Cerebellar cortex (tissue), 1 donor: ENCODE data around the gene SULT2B1.
"Not testable (repeated sequence)": the region's sequence is repeated elsewhere in the genome, so short reads cannot be mapped to it uniquely, and the experiment has no call there.

Source experiments
- DNase-seq: peaks from one replicate; pipeline ENCODE4 v3.0.0-alpha.2; 2015; ENCODE audit warnings: low spot score

SULT2B1 gene

DNA sequence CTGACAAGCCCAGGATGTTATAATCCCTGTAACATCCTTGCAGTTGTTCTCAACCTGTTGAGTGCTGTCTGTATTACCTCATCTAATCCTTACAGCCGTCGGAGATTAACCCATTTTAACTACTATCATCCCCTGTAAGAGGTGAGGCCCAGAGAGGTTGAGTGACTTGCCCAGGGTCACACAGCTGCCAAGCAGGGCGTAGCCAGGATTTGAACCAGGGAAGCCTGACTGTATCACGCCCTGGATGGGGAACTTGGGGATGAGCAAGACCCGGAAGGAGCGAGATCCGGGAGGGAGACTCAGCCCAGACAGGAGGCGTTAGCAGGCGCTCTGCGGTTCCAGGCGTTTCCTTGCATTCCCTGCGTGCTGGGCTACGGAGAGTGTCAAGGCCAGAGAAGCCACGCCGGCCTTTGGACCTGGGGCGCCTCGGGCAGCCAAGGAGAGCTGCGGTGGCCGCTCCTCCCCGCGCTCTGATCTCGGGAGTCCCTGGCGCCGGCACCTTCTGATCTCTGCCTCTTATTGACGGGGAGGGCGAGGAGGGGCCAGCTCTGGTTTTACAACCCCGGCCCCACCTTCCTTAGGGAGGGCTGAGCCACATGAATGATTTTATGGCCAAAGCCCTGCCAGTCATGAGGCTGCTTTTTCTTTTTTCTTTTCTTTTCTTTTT, 6.2 kb downstream of the SULT2B1 start:
- DNase-seq, result peak; percentile 43

DNA sequence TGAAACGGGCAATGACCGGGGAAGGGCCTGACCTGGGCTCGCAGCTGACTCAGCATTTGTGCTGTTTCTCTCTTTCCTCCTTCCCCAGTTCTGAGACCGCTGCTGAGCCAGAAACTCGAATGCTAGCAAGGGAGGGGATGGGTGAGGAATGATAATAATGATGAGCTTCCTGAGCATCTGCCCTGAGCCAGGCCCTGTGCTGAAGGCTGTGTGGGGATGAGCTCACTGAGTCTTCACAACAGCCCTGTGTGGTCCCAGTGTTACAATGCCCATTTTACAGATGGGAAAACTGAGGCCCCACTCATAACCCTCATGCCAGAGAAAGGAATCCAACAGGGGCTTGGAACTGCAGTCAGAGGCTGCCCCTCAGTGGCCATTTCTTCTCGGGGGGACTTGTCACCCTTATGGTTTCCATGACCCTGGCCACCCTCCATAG, 8.1 kb downstream of the SULT2B1 start:
- DNase-seq, result peak; percentile 39

DNA sequence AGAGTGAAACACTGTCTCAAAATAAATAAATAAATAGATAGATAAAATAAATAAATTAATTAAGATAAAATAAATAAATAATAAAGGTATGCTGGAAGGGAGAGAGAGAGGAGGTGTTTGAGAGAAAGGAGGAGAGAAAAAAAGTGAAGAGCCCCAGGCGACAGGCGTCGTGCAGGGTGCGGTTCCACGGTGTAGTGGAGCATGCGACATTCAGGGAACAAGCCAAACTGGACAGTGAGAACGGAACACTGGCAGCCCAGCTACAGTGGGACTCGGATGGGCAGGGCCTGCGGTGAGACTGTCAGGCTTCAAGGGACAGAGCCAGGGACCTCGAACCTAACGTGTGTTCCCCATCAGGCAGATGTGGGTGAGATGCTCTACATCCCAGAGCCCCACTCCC, 9.4 kb downstream of the SULT2B1 start:
- no peak for DNase-seq

DNA sequence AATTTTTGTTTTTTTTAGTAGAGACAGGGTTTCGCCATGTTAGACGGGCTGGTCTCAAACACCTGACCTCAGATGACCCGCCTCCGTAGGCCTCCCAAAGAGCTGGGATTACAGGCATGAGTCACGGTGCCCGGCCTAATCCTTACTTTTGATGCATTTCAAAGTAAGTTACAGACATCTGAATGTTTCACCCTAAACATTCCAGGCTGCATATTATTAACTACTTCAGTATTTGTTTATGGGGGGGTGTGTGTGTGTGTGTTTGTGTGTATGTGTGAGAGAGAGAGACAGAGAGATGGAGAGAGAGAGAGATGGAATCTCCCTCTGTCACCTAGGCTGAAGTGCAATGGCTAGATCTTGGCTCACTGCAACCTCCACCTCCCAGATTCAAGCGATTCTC, 13.1 kb downstream of the SULT2B1 start:
- DNase-seq, result no peak

DNA sequence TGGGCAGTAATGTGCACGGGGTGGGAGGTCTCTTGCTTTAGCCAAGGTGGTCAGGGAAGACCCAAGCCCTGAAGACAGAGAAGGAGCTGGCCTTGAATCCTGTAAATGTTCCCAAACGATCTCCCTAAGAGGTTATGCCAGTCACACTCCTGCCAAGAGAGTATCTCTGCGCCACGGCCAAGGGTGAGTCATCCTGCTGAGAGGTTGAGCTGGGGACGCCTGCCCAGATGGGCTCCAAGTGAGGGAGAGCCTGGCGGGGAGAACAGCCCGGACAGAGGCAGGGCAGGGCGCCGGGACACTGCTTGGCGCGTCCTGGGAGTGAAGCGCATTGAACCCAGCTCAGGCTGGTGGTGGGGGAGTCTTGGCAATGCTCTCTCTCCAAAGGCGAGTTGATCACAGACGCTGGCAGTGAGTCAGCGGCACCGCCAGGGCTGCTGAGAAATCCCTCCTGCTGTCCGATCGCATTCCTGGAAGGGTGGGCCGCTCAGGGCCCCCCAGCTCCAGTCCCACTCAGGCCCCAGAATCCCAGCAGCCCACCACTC, 16.4 kb downstream of the SULT2B1 start:
- DNase-seq, result peak; percentile 68

DNA sequence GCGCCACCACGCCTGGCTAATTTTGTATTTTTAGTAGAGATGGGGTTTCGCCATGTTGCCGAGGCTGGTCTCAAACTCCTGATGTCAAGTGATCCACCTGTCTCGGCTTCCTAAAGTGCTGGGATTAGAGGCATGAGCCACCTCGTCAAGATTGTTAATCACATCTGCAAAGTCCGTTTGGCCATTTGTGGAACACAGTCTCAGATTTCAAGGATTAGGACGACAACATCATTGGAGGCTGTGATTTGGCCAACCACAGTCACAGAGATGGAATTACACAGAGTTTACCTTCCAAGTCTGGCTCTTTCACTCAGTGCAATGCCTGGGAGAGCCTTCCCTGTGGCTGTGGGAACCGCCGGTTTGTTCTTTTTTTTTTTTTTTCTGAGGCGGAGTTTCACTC, 17.8 kb downstream of the SULT2B1 start:
- peak; percentile 74 for DNase-seq

DNA sequence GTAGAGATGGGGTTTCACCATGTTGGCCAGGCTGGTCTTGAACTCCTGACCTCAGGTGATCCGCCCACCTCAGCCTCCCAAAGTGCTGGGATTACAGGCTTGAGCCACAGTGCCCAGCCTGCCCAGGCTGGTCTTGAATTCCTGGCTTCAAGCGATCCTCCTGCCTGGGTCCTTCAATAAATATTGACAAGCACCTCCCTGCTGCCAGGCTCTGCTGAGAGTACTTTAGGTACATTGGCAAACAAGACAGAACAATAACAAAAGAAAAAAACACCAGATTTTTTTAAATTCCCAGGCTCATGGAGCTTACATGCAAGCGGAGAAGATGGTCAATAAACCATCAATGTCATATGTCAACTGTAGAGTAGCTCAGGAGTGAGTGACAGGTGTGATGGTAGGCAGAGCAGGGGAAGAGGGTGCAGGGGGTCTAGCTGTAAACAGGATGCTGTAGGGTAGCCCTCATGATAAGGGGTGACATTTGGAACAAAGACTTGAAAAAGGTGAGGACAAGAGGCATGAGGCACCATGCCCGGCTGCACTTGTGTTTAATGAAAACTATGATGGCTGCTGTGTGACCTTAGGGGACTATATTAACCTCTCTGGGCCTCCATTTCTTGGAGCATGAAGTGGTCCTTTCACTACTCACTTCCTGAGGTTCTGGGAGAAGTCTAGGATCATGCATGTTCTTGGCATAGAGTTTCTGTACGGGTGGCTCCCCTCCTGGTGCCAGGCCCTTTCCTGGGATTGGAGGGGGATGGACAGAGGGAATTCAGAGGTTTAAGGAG, 19.6 kb downstream of the SULT2B1 start:
- DNase-seq, result no peak

DNA sequence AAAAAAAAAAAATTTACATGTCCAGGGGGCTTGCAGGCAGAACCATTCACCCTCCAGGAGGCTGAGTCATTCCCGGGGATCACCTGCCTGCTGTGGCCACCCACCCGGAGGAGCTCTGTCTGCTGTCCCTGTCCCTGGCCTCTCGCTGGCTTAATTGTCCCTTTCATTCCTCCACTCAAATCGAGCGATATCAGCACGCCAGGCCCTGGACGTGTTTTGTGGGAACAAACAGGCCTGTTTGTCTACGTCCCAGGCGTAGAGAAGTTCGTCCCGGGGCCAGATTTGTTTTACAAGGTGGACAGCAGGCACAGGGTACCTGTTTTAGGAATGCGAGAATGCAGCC, 21.2 kb downstream of the SULT2B1 start:
- no peak for DNase-seq

DNA sequence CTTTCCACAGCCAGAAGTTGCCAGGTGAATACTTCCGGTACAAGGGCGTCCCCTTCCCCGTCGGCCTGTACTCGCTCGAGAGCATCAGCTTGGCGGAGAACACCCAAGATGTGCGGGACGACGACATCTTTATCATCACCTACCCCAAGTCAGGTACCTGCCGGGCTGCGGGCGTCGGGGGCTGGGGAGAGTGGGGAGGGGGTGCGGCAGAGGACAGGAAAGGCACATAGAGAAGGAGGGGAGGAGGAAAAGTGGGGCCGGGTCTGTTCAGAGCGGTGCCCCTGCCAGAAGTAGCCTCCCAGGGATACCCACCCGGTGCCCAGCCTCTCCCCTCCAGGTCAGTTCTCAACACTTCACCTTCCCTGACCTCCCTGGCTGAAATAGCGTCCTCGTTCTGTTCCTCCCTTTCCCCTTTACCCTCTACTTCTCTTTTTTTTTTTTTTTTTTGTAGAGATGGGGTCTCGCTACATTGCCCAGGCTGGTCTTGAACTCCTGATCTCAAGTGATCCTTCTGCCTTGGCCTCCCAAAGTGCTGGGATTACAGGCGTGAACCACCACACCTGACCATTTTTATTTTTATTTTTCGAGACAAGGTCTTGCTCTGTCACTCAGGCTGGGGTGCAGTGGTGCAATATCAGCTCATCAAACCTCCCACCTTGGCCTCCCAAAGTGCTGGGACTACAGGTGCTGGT, 24.1 kb downstream of the SULT2B1 start:
- no peak for DNase-seq

DNA sequence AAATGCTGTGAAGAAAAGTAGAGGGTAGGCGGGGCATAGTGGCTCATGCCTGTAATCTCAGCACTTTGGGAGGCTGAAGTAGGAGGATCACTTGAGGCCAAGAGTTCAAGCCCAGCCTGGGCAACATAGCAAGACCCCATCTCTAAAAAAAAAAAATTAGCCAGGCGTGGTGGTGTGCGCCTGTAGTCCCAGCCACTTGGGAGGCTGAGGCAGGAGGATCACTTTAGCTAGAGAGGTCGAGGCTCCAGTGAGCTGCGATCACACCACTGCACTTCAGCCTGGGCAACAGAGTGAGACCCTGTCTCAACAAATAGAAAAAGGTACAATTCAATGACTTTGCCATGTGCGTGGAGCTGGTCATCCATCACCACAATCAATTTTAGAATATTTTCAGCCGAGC, 25.9 kb downstream of the SULT2B1 start:
- DNase-seq, result not testable (repeated sequence)

DNA sequence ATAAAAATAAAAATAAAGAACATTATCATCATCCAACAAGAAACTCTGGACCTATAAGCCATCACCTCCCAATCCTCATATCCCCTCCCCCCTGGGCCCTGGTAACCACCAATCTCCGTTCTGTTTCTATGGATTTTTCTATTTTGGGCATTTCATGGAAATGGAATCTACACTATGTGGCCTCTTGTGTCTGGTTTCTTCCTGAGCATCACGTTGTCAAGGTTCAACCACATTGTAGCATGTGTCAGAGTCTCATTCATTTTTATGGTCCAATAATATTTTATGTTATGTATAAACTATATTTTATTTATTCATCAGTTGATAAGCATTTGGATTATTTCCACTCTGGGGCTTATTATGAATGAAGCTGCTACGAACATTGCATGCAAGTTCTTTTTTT, 26.9 kb downstream of the SULT2B1 start:
- no peak for DNase-seq

DNA sequence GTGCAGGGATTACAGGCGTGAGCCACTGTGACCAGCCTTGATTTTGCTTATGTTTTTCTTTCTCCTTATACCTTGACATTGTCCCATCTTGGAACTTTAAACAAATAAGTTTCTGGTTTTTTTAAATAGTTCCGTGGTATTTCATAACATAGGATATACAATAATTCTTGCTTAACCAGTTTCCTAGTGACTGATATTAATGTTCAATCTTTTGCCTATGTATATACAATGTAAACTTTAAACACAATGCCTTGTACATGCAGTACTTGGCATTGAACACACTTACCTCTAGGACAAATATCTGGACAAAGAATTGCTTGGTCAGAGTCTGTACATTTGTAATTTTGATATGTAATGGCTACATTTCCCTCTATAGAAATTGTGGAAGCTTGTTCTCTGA, 30.2 kb downstream of the SULT2B1 start:
- no peak for DNase-seq

DNA sequence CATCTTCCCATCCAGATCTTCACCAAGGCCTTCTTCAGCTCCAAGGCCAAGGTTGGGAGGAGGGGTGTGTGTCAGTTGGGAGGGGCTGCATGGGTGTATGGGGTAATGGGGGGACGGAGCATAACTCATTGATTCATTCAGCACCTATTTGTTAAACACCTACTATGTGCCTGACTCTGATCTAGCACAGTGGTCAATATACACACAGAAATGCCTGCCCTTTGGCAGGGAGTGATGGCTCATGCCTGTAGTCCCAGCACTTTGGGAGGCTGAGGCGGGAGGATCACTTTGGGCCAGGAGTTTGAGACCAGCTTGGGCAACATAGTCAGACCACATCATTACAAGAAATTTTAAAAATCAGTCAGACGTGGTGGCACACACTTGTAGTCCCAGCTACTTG, 35.4 kb downstream of the SULT2B1 start:
- DNase-seq, result no peak

DNA sequence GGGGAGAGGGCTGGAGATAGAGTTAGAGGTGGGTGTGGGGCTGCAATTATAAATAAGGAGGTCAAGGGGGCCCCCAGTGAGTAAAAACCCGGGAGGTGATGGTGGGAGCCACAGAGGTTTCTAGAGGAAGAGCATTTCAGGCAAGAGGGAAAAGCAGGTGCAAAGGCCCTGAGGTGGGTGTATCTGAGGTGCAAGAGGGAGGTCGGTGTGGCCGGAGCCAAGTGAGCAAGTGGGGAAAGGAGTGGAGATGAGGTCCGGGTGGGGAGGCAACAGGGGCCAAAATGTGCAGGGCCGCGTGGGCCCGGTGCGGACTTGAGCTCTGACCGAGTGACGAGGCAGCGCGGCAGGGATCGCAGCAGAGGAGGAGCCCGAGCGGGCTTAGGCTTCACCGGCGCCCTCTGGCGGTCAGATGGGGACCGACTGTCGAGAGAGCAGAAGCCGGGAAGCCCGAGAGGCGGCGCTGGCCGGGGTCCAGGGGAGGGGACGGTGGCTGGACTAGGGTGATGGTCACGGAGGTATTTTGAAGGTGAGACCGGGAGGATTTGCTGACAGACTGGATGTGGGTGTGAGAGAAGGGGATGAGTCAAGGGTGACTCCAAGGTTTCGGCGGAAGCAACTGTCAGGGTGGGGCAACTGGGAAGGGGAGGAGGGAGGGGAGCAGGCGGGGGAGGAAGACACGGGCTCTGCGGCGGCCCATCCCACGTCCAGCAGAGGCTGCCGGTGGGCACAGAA, 36.9 kb downstream of the SULT2B1 start:
- DNase-seq, result peak; percentile 76

DNA sequence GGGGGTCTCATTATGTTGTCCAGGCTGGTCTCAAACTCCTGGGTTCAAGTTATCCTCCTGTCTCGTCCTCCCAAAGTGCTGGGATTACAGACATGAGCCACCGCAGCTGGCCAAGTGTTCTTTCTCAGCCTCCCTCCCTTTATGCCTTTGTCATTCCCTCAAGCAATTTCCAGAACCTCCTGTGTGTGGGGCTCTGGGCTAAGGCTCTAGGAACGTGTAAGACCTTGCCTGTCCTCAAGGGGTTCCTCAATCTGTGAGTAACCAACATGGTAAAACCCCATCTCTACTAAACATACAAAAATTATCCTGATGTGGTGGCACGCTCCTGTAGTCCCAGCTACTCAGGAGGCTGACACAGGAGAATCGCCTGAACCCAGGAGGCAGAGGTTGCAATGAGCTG, 39.0 kb downstream of the SULT2B1 start:
- DNase-seq, result no peak

DNA sequence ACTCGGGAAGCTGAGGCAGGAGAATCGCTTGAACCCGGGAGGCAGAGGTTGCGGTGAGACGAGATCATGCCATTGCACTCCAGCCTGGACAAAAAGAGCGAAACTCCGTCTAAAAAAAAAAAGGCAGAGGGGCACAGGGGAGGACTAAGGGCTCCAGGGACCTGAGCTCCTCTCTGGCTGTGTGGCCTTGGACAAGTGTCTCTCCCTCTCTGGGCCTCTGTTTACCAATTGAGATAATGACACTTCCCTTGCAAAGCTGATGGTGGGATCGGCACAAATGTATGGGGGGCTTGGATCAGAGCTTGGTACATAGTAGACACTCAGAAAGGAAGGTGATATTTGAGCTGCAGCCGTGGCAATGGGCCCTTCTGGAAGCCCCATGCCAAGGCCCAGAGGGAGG, 43.2 kb downstream of the SULT2B1 start:
- no peak for DNase-seq

DNA sequence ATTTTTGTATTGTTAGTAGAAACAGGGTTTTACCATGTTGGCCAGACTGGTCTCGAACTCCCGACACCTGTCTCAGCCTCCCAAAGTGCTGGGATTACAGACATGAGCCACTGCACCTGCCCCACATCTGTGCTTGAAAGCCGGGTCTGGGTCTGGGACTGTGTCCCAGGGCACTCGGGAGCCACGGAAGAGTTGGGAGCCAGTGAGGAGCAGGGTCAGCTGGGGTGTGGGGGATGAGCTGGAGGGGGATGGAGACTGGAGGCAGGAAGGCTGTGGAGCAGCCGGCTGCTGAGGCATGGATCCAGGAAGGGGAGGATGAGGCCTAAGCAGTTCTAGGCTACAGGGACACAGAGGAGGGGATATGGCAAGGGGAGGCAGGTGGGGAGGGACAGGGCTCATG, 43.9 kb downstream of the SULT2B1 start:
- no peak for DNase-seq

DNA sequence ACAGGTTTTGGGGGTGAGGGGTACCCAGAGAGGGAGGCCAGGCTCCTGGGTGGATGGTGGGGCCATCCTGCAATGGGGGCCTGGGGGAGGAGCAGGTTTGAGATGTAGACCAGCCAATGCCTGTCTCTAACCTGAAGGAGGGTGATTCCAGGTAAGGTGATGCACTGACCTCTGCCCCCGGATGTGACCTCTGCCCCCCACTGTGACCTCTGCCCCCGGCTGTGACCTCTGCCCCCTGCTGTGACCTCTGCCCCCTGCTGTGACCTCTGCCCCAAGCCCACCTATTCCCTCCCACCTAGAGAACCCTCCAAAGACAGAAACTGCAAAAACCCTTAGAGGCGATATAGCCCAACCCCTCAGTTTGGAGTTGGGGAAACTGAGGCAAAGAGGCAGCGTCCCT, 44.3 kb downstream of the SULT2B1 start:
- no peak for DNase-seq

DNA sequence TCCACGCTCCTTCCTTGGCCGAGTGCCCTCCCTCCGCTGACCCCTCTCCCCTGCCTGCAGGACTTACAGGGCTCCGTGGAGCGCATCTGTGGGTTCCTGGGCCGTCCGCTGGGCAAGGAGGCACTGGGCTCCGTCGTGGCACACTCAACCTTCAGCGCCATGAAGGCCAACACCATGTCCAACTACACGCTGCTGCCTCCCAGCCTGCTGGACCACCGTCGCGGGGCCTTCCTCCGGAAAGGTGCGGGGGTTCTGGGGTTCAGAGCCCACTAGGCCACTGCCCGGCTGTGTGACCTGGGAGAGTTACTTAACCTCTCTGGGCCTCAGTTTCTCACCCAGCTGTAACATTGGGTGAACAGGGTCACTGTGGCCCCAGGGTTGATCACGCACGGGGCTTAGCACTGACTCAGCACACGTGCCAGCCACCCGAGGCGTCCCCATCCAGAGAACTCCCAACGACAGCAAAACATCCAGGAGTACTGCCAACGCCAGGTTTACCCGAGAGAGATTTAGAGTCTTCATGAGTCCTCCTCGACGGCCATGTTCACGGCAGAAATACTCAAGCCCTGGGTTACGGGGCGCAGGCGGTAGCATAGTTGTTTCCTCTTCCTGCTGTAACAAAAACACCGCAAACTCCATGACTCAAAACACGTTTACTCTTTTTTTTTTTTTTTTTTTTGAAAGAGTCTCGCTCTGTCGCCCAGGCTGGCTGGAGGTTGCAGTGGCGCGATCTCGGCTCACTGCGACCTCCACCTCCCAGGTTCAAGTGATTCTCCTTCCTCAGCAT, 44.9 kb downstream of the SULT2B1 start:
- DNase-seq, result no peak

DNA sequence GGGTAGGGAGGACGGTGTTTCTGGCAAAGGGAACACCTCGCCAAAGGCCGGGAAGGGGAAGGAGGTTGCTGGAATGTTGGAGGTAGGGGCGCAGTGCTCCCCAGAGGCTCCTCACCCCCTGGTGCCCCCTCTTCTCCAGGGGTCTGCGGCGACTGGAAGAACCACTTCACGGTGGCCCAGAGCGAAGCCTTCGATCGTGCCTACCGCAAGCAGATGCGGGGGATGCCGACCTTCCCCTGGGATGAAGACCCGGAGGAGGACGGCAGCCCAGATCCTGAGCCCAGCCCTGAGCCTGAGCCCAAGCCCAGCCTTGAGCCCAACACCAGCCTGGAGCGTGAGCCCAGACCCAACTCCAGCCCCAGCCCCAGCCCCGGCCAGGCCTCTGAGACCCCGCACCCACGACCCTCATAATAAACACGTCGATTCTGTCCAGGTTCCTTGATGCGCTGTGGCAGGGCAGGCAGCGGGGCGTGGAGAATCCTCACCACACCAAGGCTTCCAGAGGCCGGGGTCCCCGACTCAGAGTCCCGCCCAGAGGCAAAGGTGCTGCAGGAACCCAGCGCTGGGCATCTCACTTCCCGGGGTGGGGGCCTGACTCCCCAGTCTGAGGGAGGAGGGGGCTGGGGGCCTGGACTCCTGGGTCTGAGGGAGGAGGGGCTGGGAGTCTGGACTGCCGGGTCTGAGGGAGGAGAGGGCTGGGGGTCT, 47.2 kb downstream of the SULT2B1 start:
- no peak for DNase-seq
